IMR-90 (cell line): ENCODE data around the gene CNTFR. TPM values are rescaled to one million over a fixed set of nuclear protein-coding genes. Genes with fewer than 3 reads are reported as not detected.

Source experiments
- ATAC-seq: fragments of 200-7000 bp; cut with Tn5 transposase; 2 replicates; pipeline ENCODE4 v1.9.1; 2020; ENCODE audit warnings: low read depth, mild to moderate bottlenecking, moderate library complexity
- BruUV-seq: library from RNA; stranded (reverse); fragments of 400-500 nt; replicated peaks from 2 replicates; lab custom pipeline; 2021; lab: Mats Ljungman, UMichigan
- CTCF ChIA-PET: fragments of 300-600 bp; formaldehyde crosslinking; extraction: SDS; loops from one replicate; lab custom pipeline; 2021; ENCODE audit warnings: antibody characterized with exemption; lab: Yijun Ruan, JAX
- POLR2A ChIA-PET: fragments of 300-600 bp; sonication (Branson Sonifier 250); formaldehyde crosslinking; loops from one replicate; lab custom pipeline; 2022; ENCODE audit warnings: antibody characterized with exemption; ENCODE audit not compliant: unreplicated experiment; lab: Charles Lee
- DNase-seq: peaks from one replicate; pipeline ENCODE4 v3.0.0; 2013
- H2AFZ ChIP-seq: replicated peaks from 2 replicates; pipeline ENCODE3; 2013; ENCODE audit warnings: low read length, mild to moderate bottlenecking; ENCODE audit not compliant: poor library complexity
- H2AK5ac ChIP-seq: 2 replicates; pipeline ENCODE4 v1.6.1; 2013; ENCODE audit warnings: low read depth, low read length, inconsistent platforms
- H2AK9ac ChIP-seq: replicated peaks from 2 replicates; pipeline ENCODE3; 2013; ENCODE audit warnings: mild to moderate bottlenecking, low read depth, low read length, moderate library complexity; ENCODE audit not compliant: poor library complexity
- H2BK120ac ChIP-seq: 2 replicates; pipeline ENCODE4 v1.6.1; 2013; ENCODE audit warnings: low read depth, low read length, inconsistent platforms
- H2BK15ac ChIP-seq: 3 replicates; pipeline ENCODE4 v1.6.1; 2013; ENCODE audit warnings: low read depth, low read length, inconsistent platforms
- H2BK20ac ChIP-seq: 2 replicates; pipeline ENCODE4 v1.6.1; 2013; ENCODE audit warnings: low read depth, mild to moderate bottlenecking, inconsistent platforms, low read length, moderate library complexity
- H2BK5ac ChIP-seq: 2 replicates; pipeline ENCODE4 v1.6.1; 2013; ENCODE audit warnings: mild to moderate bottlenecking, low read depth, low read length, inconsistent platforms; ENCODE audit not compliant: poor library complexity, severe bottlenecking
- H3K14ac ChIP-seq: replicated peaks from 2 replicates; pipeline ENCODE4 v1.6.1; 2013; ENCODE audit warnings: low read depth, low read length, inconsistent platforms
- H3K18ac ChIP-seq: 2 replicates; pipeline ENCODE4 v1.6.1; 2013; ENCODE audit warnings: low read depth, low read length, control low read depth
- H3K23ac ChIP-seq: 2 replicates; pipeline ENCODE4 v1.6.1; 2013; ENCODE audit warnings: low read depth, low read length, inconsistent platforms
- H3K27ac ChIP-seq: 2 replicates; pipeline ENCODE4 v1.5.1; 2013; ENCODE audit warnings: mild to moderate bottlenecking, control low read depth, low read length; ENCODE audit not compliant: insufficient read depth
- H3K27me3 ChIP-seq: 2 replicates; pipeline ENCODE4 v1.6.1; 2013; ENCODE audit warnings: low read length; ENCODE audit not compliant: control insufficient read depth, insufficient read depth
- H3K36me3 ChIP-seq: 2 replicates; pipeline ENCODE4 v1.6.1; 2013; ENCODE audit warnings: low read length, mixed read lengths; ENCODE audit not compliant: control insufficient read depth, insufficient read depth
- H3K4ac ChIP-seq: 2 replicates; pipeline ENCODE4 v1.6.1; 2013; ENCODE audit warnings: low read depth, low read length, inconsistent platforms
- H3K4me1 ChIP-seq: 2 replicates; pipeline ENCODE4 v1.6.1; 2013; ENCODE audit warnings: low read length, mixed read lengths; ENCODE audit not compliant: control insufficient read depth, insufficient read depth
- H3K4me2 ChIP-seq: 2 replicates; pipeline ENCODE4 v1.6.1; 2013; ENCODE audit warnings: low read depth, mild to moderate bottlenecking, control low read depth, low read length, moderate library complexity
- H3K4me3 ChIP-seq: 2 replicates; pipeline ENCODE4 v1.5.1; 2013; ENCODE audit warnings: low read depth, mild to moderate bottlenecking, control low read depth, low read length, moderate library complexity; ENCODE audit not compliant: insufficient read depth
- H3K56ac ChIP-seq: 2 replicates; pipeline ENCODE4 v1.6.1; 2013; ENCODE audit warnings: low read length, inconsistent platforms; ENCODE audit not compliant: insufficient read depth; ENCODE audit errors: extremely low read depth
- H3K79me1 ChIP-seq, 2 experiments: 2 replicates each; pipeline ENCODE4 v1.6.1; 2013; ENCODE audit warnings: low read length in 2 of 2, inconsistent platforms in 1 of 2, low read depth in 1 of 2
- H3K9ac ChIP-seq: 2 replicates; pipeline ENCODE4 v1.6.1; 2013; ENCODE audit warnings: low read depth, low read length, control low read depth
- H3K9me1 ChIP-seq: 2 replicates; pipeline ENCODE4 v1.6.1; 2013; ENCODE audit warnings: low read length, inconsistent platforms; ENCODE audit not compliant: insufficient read depth
- H3K9me3 ChIP-seq: 2 replicates; pipeline ENCODE4 v1.6.1; 2013; ENCODE audit warnings: low read length; ENCODE audit not compliant: control insufficient read depth, insufficient read depth
- H4K20me1 ChIP-seq: 2 replicates; pipeline ENCODE4 v1.6.1; 2013; ENCODE audit warnings: low read length, inconsistent platforms; ENCODE audit not compliant: insufficient read depth
- H4K5ac ChIP-seq: 2 replicates; pipeline ENCODE4 v1.6.1; 2013; ENCODE audit warnings: mild to moderate bottlenecking, low read depth, low read length, control low read depth
- H4K8ac ChIP-seq, 2 experiments: 2 replicates each; pipeline ENCODE4 v1.6.1; 2013; ENCODE audit warnings: low read depth in 2 of 2, low read length in 2 of 2, control low read depth in 1 of 2, inconsistent platforms in 1 of 2
- H4K91ac ChIP-seq: 2 replicates; pipeline ENCODE4 v1.6.1; 2013; ENCODE audit warnings: low read depth, low read length, inconsistent platforms; ENCODE audit not compliant: insufficient read depth
- CHD1 ChIP-seq: IDR thresholded peaks from 2 replicates; pipeline ENCODE4 v1.6.1; 2012; ENCODE audit warnings: low read depth, low read length, improper control_type of control experiment
- CTCF ChIP-seq: conservative IDR thresholded peaks from 2 replicates; pipeline ENCODE4 v1.5.1; 2012; ENCODE audit warnings: mild to moderate bottlenecking, low read depth, low read length, improper control_type of control experiment
- RAD21 ChIP-seq: IDR thresholded peaks from 2 replicates; pipeline ENCODE4 v1.6.1; 2012; ENCODE audit warnings: low read length, improper control_type of control experiment
- SMC3 ChIP-seq: fragments of 150-350 bp; IDR thresholded peaks from 2 replicates; pipeline ENCODE4 v1.6.1; 2016; ENCODE audit warnings: low read depth, mild to moderate bottlenecking, antibody characterized with exemption, low read length, moderate library complexity
- WGBS, 2 experiments: methylation state at CpG; one replicate each; pipeline versions ENCODE4 v1.1.5 to v1.1.7; 2013; ENCODE audit warnings: missing lambda C conversion rate in 2 of 2; ENCODE audit not compliant: insufficient read length in 1 of 2; ENCODE audit errors: extremely low coverage in 2 of 2; 5-methylcytosine and 5-hydroxymethylcytosine counted together
- dilution Hi-C: fragments of 300-500 bp; cut with HindIII; formaldehyde crosslinking; loops from one replicate; pipeline ENCODE4 v1.14.3; 2018; ENCODE audit warnings: low sequenced_read_pairs; ENCODE audit not compliant: unreplicated experiment
- in situ Hi-C: fragments of 300-500 bp; cut with MboI; formaldehyde crosslinking; loops from 3 replicates; pipeline ENCODE4 v1.14.3; 2019; ENCODE audit warnings: low sequenced_read_pairs, inconsistent platforms, mixed read lengths
- intact Hi-C: fragments of 100-400 bp; cut with micrococcal nuclease; formaldehyde crosslinking; loops from 2 replicates; pipeline ENCODE4 v1.10.0; 2022
- polyA plus RNA-seq, 3 experiments: library from polyadenylated mRNA; depleted of rRNA; stranded (reverse); fragments of >200 nt; gene quantifications; 2 replicates each; pipeline ENCODE4 v1.2.3, GENCODE V29; 2012; ENCODE audit warnings: low replicate concordance in 1 of 3
- total RNA-seq: library from RNA; depleted of rRNA; stranded (reverse); fragments of >200 nt; gene quantifications from 2 replicates; pipeline ENCODE4 v1.2.3, GENCODE V29; 2012

CNTFR gene
- total and polyA plus RNA-seq, 2 of the 4 experiments (the other 2 are of a cell fraction) = not detected

GRCh38 chr9:34547960-34548611 is 41.4 kb downstream of the CNTFR start:
- H3K36me3 ChIP-seq = no peaks in the 10 kb centered on the region
- H3K27me3 ChIP-seq = peaks cover 34% of the 10 kb centered on the region; the same call in 1 of the 2 replicates
- H3K14ac ChIP-seq = no peak overlapping the region
- H2BK120ac ChIP-seq = no peak overlapping the region
- no peaks in the 10 kb centered on the region for H3K9me3 ChIP-seq
- no peak overlapping the region for H3K18ac ChIP-seq
- ChIA-PET POLR2A (no interaction called here), CTCF (interaction anchor here (0.6 to 2.6 kb wide), 15 partner anchors 8 to 144 kb away, joined by 3 to 35 read pairs (median 4); no protein-coding TSS in a partner anchor)
- ATAC-seq (peak; percentile 97), DNase-seq (peak; percentile 51)
- no peaks in the 10 kb centered on the region for H3K4me1 ChIP-seq
- H3K56ac ChIP-seq = no peak overlapping the region
- H3K9me1 ChIP-seq = peaks cover 3% of the 10 kb centered on the region; the same call in 1 of the 2 replicates
- no peak overlapping the region for H2AK5ac ChIP-seq
- no peak overlapping the region for H3K9ac ChIP-seq
- no TSS peak for BruUV-seq
- in situ Hi-C loops = no loop called here
- H2BK5ac ChIP-seq = no peak overlapping the region
- no peak overlapping the region for H2AFZ ChIP-seq
- peak; percentile 90 for TF ChIP-seq SMC3
- peak; percentile 95 for TF ChIP-seq CTCF
- TF ChIP-seq RAD21 = peak; percentile 89
- TF ChIP-seq CHD1 = no peak
- H3K4me3 ChIP-seq = no peak overlapping the region
- no peaks in the 10 kb centered on the region for H4K20me1 ChIP-seq
- H2BK15ac ChIP-seq = no peak overlapping the region
- H2BK20ac ChIP-seq = no peak overlapping the region
- H3K27ac ChIP-seq = no peak overlapping the region
- no peak overlapping the region for H4K5ac ChIP-seq
- 10% methylated on average over 8 of the region's 13 CpGs; no CpG with 5 or more reads in 1 of the 2 experiments for WGBS, 2 experiments
- no peak overlapping the region for H3K23ac ChIP-seq
- H2AK9ac ChIP-seq = no peak overlapping the region
- no peak overlapping the region for H3K4me2 ChIP-seq
- intact Hi-C loops = loop anchor here (1.0 to 5.0 kb wide), 6 partner anchors 43 to 216 kb away; no protein-coding TSS in a partner anchor
- no peak overlapping the region for H4K91ac ChIP-seq
- no peak overlapping the region for H4K8ac ChIP-seq
- H3K4ac ChIP-seq = no peak overlapping the region
- no peaks in the 10 kb centered on the region for H3K79me1 ChIP-seq
- dilution Hi-C loops = no loop called here
